A549 (cell line): Measurements from ENCODE around the gene PDGFC. TPM values are rescaled to one million over a fixed set of nuclear protein-coding genes. Genes with fewer than 3 reads are reported as not detected.

Source experiments
- ATAC-seq, 2 experiments: fragments of 200-7000 bp in 1 of 2; fragments of >200 bp in 1 of 2; cut with Nextera tagmentation in 1 of 2; cut with Tn5 transposase in 1 of 2; 3 replicates each; pipeline versions ENCODE4 v1.8.0 to v1.9.1; 2018 to 2020; ENCODE audit warnings: mild to moderate bottlenecking in 1 of 2, moderate library complexity in 1 of 2
- CTCF ChIA-PET: fragments of 300-600 bp; sonication (Branson Sonifier 250); formaldehyde crosslinking; extraction: SDS; loops from one replicate; lab custom pipeline; 2021; ENCODE audit warnings: antibody characterized with exemption, inconsistent platforms; lab: Yijun Ruan, JAX
- POLR2A ChIA-PET: fragments of 350-600 bp; formaldehyde crosslinking; extraction: SDS; loops from one replicate; lab custom pipeline; 2021; ENCODE audit warnings: antibody characterized with exemption, inconsistent platforms; lab: Yijun Ruan, JAX
- DNase-seq, 2 experiments: peaks; one replicate each; pipeline versions ENCODE4 v3.0.0 to v3.0.0-alpha.2; 2011 to 2016; ENCODE audit warnings: low read depth in 1 of 2, low spot score in 1 of 2
- FAIRE-seq: peaks from 2 replicates; lab custom pipeline; 2011; peaks lifted over from hg19 to GRCh38; lab: Jason Lieb, UNC
- H3K27ac ChIP-seq, 2 experiments: fragments of >200 bp; sonication (Bioruptor Twin); formaldehyde crosslinking; 3 replicates each; pipeline ENCODE4 v1.5.1; 2016 to 2017
- H3K4me1 ChIP-seq: fragments of >200 bp; sonication (Bioruptor Twin); formaldehyde crosslinking; 3 replicates; pipeline ENCODE4 v1.6.1; 2016
- H3K4me2 ChIP-seq: fragments of >200 bp; sonication (Bioruptor Twin); formaldehyde crosslinking; 3 replicates; pipeline ENCODE4 v1.6.1; 2016
- H3K4me3 ChIP-seq: fragments of >200 bp; sonication (Bioruptor Twin); formaldehyde crosslinking; 3 replicates; pipeline ENCODE4 v1.5.1; 2016
- H3K9me3 ChIP-seq: fragments of >200 bp; sonication (Bioruptor Twin); formaldehyde crosslinking; 3 replicates; pipeline ENCODE4 v1.6.1; 2016
- ATOH8 ChIP-seq: fragments of 250-450 bp; sonication (Bioruptor Pico); IDR thresholded peaks from 2 replicates; pipeline ENCODE4 v1.5.0; 2020; ENCODE audit warnings: low read depth, mild to moderate bottlenecking, moderate library complexity
- BCL3 ChIP-seq: fragments of >200 bp; sonication (Bioruptor Twin); formaldehyde crosslinking; IDR thresholded peaks from 3 replicates; pipeline ENCODE4 v1.6.1; 2016
- BHLHE40 ChIP-seq: IDR thresholded peaks from 2 replicates; pipeline ENCODE4 v1.6.1; 2012; ENCODE audit warnings: low read depth, low read length, inconsistent platforms
- CEBPB ChIP-seq, 2 experiments: fragments of >200 bp in 1 of 2; sonication (Bioruptor Twin) in 1 of 2; formaldehyde crosslinking in 1 of 2; IDR thresholded peaks; 2 replicates each; pipeline ENCODE4 v1.6.1; 2012 to 2016
- CHD2 ChIP-seq: fragments of 150-350 bp; IDR thresholded peaks from 2 replicates; pipeline ENCODE4 v1.6.1; 2014; ENCODE audit warnings: low read length; ENCODE audit not compliant: partially characterized antibody
- EHF ChIP-seq: fragments of 250-450 bp; sonication (Bioruptor Pico); IDR thresholded peaks from 2 replicates; pipeline ENCODE4 v1.5.0; 2020; ENCODE audit warnings: mild to moderate bottlenecking
- ELK1 ChIP-seq: fragments of 150-350 bp; IDR thresholded peaks from 2 replicates; pipeline ENCODE4 v1.6.1; 2014; ENCODE audit warnings: low read depth, mild to moderate bottlenecking, low read length
- EP300 ChIP-seq, 2 experiments: fragments of >200 bp; sonication (Bioruptor Twin); formaldehyde crosslinking; IDR thresholded peaks; 2 replicates in 1 of 2; 3 replicates in 1 of 2; pipeline ENCODE4 v1.6.1; 2016 to 2017
- FOSL2 ChIP-seq, 2 experiments: fragments of 450-650 bp in 1 of 2; fragments of >200 bp in 1 of 2; sonication (Bioruptor Twin) in 1 of 2; formaldehyde crosslinking; IDR thresholded peaks; 2 replicates each; pipeline versions ENCODE4 v1.5.0 to v1.6.1; 2016 to 2020; ENCODE audit warnings: mild to moderate bottlenecking in 1 of 2, moderate library complexity in 1 of 2
- GATA3 ChIP-seq: IDR thresholded peaks from 2 replicates; pipeline ENCODE4 v1.6.1; 2012; ENCODE audit warnings: borderline replicate concordance
- HDAC2 ChIP-seq: fragments of 200-600 bp; sonication (generic); IDR thresholded peaks from 2 replicates; pipeline ENCODE4 v1.6.1; 2016
- JUN ChIP-seq, 2 experiments: fragments of >200 bp; sonication (Bioruptor Twin); formaldehyde crosslinking; IDR thresholded peaks; 2 replicates in 1 of 2; 3 replicates in 1 of 2; pipeline ENCODE4 v1.6.1; 2016 to 2017
- JUNB ChIP-seq: fragments of >200 bp; sonication (Bioruptor Twin); formaldehyde crosslinking; IDR thresholded peaks from 2 replicates; pipeline ENCODE4 v1.6.1; 2016
- KDM5A ChIP-seq: fragments of 200-600 bp; sonication (generic); IDR thresholded peaks from 2 replicates; pipeline ENCODE4 v1.6.1; 2016; ENCODE audit warnings: antibody characterized with exemption, mild to moderate bottlenecking
- MAFK ChIP-seq: fragments of 450-650 bp; IDR thresholded peaks from 2 replicates; pipeline ENCODE4 v1.6.1; 2014; ENCODE audit not compliant: partially characterized antibody
- MAZ ChIP-seq: fragments of 150-350 bp; IDR thresholded peaks from 2 replicates; pipeline ENCODE4 v1.6.1; 2014; ENCODE audit warnings: antibody characterized with exemption, low read depth, low read length, borderline replicate concordance
- MYC ChIP-seq: IDR thresholded peaks from 2 replicates; pipeline ENCODE4 v1.6.1; 2012; ENCODE audit warnings: mild to moderate bottlenecking, inconsistent platforms, low read length, improper control_type of control experiment, borderline replicate concordance
- NR3C1 ChIP-seq: fragments of >200 bp; sonication (Bioruptor Twin); formaldehyde crosslinking; IDR thresholded peaks from 3 replicates; pipeline ENCODE4 v1.6.1; 2017
- PHF8 ChIP-seq: fragments of 200-600 bp; sonication (generic); IDR thresholded peaks from 2 replicates; pipeline ENCODE4 v1.6.1; 2016; ENCODE audit warnings: low read depth, mild to moderate bottlenecking, antibody characterized with exemption, moderate library complexity, borderline replicate concordance
- POLR2AphosphoS2 ChIP-seq: conservative IDR thresholded peaks from 2 replicates; pipeline ENCODE4 v1.6.1; 2012; ENCODE audit warnings: low read length, improper control_type of control experiment, inconsistent platforms
- RAD21 ChIP-seq, 2 experiments: fragments of >200 bp in 1 of 2; sonication (Bioruptor Twin) in 1 of 2; formaldehyde crosslinking in 1 of 2; IDR thresholded peaks in 1 of 2; conservative IDR thresholded peaks in 1 of 2; 2 replicates in 1 of 2; 3 replicates in 1 of 2; pipeline ENCODE4 v1.6.1; 2012 to 2018; ENCODE audit warnings: inconsistent platforms in 1 of 2
- RARB ChIP-seq: fragments of 250-450 bp; sonication (Bioruptor Pico); IDR thresholded peaks from 2 replicates; pipeline ENCODE4 v1.8.0; 2021; ENCODE audit warnings: mild to moderate bottlenecking, moderate library complexity
- RCOR1 ChIP-seq: fragments of 150-350 bp; IDR thresholded peaks from 2 replicates; pipeline ENCODE4 v1.6.1; 2014; ENCODE audit warnings: antibody characterized with exemption, low read length, low read depth
- RFX5 ChIP-seq: fragments of 450-650 bp; IDR thresholded peaks from 2 replicates; pipeline ENCODE4 v1.7.1; 2014; ENCODE audit warnings: antibody characterized with exemption, mild to moderate bottlenecking, moderate library complexity
- RNF2 ChIP-seq: fragments of 200-600 bp; sonication (generic); IDR thresholded peaks from 2 replicates; pipeline ENCODE4 v1.6.1; 2016; ENCODE audit warnings: low read depth, mild to moderate bottlenecking, antibody characterized with exemption, moderate library complexity, borderline replicate concordance
- TFCP2L1 ChIP-seq: fragments of 250-450 bp; sonication (Bioruptor Pico); IDR thresholded peaks from 2 replicates; pipeline ENCODE4 v1.5.0; 2021; ENCODE audit warnings: mild to moderate bottlenecking
- TP53 ChIP-seq: fragments of 250-450 bp; sonication (Bioruptor Pico); IDR thresholded peaks from 2 replicates; pipeline ENCODE4 v1.5.0; 2021; ENCODE audit warnings: mild to moderate bottlenecking, moderate library complexity
- ZNF302 ChIP-seq: fragments of 250-450 bp; sonication (Bioruptor Pico); IDR thresholded peaks from 2 replicates; pipeline ENCODE4 v1.9.0; 2021; ENCODE audit warnings: inconsistent platforms, mild to moderate bottlenecking, moderate library complexity
- WGBS: methylation state at CpG from one replicate; pipeline ENCODE4 v1.1.6; 2017; ENCODE audit errors: missing lambda C conversion rate; 5-methylcytosine and 5-hydroxymethylcytosine counted together
- polyA plus RNA-seq, 4 experiments: library from polyadenylated mRNA; depleted of rRNA in 3 of 4; stranded (reverse); fragments of >200 nt; fragmentation: RNase III in 1 of 4; extraction: RNeasy Plus Mini Kit Qiagen cat#74134 plus additional on column Dnase treatment in 1 of 4; gene quantifications; 2 replicates in 3 of 4; 3 replicates in 1 of 4; pipeline ENCODE4 v1.2.3, GENCODE V29; 2011 to 2017
- TF ChIP-seq, protein P1 (sequence below): fragments of >200 bp; sonication (Bioruptor Twin); formaldehyde crosslinking; IDR thresholded peaks from 2 replicates; pipeline ENCODE4 v1.6.1; 2016

The PDGFC gene
- polyA plus RNA-seq, 2 of the 4 experiments (the other 2 are of a cell fraction): 3.5 to 4.1 TPM

DNA sequence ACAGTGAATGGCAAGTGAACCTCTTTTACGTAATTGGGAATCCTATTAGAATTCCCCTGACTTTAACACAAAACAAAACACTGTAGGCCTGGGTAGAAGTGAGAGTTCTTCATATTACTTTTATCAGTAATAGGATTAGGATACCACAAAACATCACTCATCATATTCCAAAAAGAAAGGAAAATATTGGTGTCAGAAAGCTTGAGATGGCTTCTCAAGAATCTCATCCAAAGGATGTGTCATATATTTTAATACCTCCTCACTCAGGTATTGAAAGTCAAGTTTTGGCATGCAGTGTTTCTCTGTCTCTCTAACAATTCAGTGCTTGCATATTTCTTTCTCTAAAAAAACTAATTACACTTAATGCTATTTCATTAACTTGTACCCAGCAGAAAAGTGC, 173.2 kb downstream of the PDGFC start:
- H3K4me1 ChIP-seq: no peaks in the 10 kb centered on the region
- H3K4me3 ChIP-seq: no peak overlapping the region
- DNase-seq (no peak), ATAC-seq (no peak), FAIRE-seq (no peak)
- H3K27ac ChIP-seq: no peak overlapping the region
- WGBS: 100% methylated on average over 1 of the region's 1 CpG
- H3K4me2 ChIP-seq: no peak overlapping the region
- CTCF ChIA-PET: no interaction called here
- POLR2A ChIA-PET: no interaction called here
- no peak for TF ChIP-seq BHLHE40
- TF ChIP-seq PHF8: no peak
- TF ChIP-seq HDAC2: no peak
- TF ChIP-seq BCL3: no peak
- no peak for TF ChIP-seq ATOH8 (CRISPR knock-in tag)
- TF ChIP-seq CEBPB (IDR thresholded peaks at IDR 0.05): no peak
- TF ChIP-seq RAD21 (conservative IDR thresholded peaks at IDR 0.05 in 1 of 2, IDR thresholded peaks at IDR 0.05 in 1 of 2): no peak
- TF ChIP-seq ZNF302 (CRISPR knock-in tag): no peak
- no peak for TF ChIP-seq TFCP2L1
- no peak for TF ChIP-seq RFX5
- TF ChIP-seq RCOR1: no peak
- TF ChIP-seq NR3C1: no peak
- TF ChIP-seq, protein P1, sequence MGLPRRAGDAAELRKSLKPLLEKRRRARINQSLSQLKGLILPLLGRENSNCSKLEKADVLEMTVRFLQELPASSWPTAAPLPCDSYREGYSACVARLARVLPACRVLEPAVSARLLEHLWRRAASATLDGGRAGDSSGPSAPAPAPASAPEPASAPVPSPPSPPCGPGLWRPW: no peak
- no peak for TF ChIP-seq RNF2
- TF ChIP-seq RARB (CRISPR knock-in tag): no peak
- TF ChIP-seq ELK1: no peak
- TF ChIP-seq MAZ: no peak
- TF ChIP-seq POLR2AphosphoS2: no peak
- no peaks in the 10 kb centered on the region for H3K9me3 ChIP-seq

DNA sequence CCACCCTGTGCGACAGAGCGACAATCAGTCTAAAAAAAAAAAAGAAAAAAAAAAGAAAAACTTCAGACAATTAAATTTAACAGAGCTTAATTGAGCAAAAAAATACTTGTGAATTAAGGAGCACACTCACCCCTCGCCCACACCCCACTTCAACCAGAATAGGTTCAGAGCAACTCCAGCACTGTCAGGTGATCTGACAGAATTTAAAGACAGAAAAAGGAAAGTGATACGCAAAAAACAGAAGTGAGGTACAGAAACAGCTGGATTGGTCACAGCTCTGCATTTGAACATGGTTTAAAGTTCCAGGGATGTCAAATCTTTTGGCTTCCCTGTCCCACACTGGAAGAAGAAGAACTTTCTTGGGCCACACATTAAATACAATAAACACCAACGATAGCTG, 174.4 kb downstream of the PDGFC start:
- ATAC-seq (no peak), DNase-seq (no peak), FAIRE-seq (no peak)
- Histone ChIP-seq H3K27ac (no peak overlapping the region), H3K9me3 (no peaks in the 10 kb centered on the region), H3K4me2 (no peak overlapping the region), H3K4me1 (no peaks in the 10 kb centered on the region; the same call in 2 of the 3 replicates), H3K4me3 (no peak overlapping the region)
- POLR2A ChIA-PET: no interaction called here
- CTCF ChIA-PET: no interaction called here
- WGBS: 80% methylated on average over 5 of the region's 5 CpGs
- TF ChIP-seq EHF (CRISPR knock-in tag): no peak
- no peak for TF ChIP-seq JUNB
- TF ChIP-seq ZNF302 (CRISPR knock-in tag): no peak
- TF ChIP-seq EP300 (IDR thresholded peaks at IDR 0.05): no peak
- TF ChIP-seq CEBPB (IDR thresholded peaks at IDR 0.05): no peak
- TF ChIP-seq MYC: no peak
- TF ChIP-seq FOSL2 (IDR thresholded peaks at IDR 0.05): no peak
- no peak for TF ChIP-seq FOSL2 (CRISPR knock-in tag; IDR thresholded peaks at IDR 0.05)
- TF ChIP-seq JUN (IDR thresholded peaks at IDR 0.05): no peak
- no peak for TF ChIP-seq MAZ
- TF ChIP-seq MAFK: no peak
- TF ChIP-seq RAD21 (conservative IDR thresholded peaks at IDR 0.05 in 1 of 2, IDR thresholded peaks at IDR 0.05 in 1 of 2): no peak
- no peak for TF ChIP-seq KDM5A
- TF ChIP-seq GATA3: no peak
- TF ChIP-seq RNF2: no peak
- no peak for TF ChIP-seq BCL3
- TF ChIP-seq TP53 (CRISPR knock-in tag): no peak
- TF ChIP-seq CHD2: no peak
